GM21737 (cell line): ENCODE data around the gene SLC6A12.

ENCODE experiments used
- ATAC-seq: cut with Tn5 transposase; IDR thresholded peaks from one replicate; pipeline ENCODE4 v1.9.1; 2021; ENCODE audit warnings: mild to moderate bottlenecking, moderate library complexity; ENCODE audit not compliant: unreplicated experiment

Gene SLC6A12

GRCh38 chr12:214003-214741, at the start of gene SLC6A12:
Gene SLC6A12, minus strand, starts transcription at chr12:214157. Its CDS starts 4,171 bp downstream, at chr12:209986.
- no peak for ATAC-seq

- ATAC-seq: no peak
Measured at GRCh38 chr12:263574-263973, 49.6 kb upstream of the SLC6A12 start.

GRCh38 chr12:262817-263216, 48.9 kb upstream of the SLC6A12 start, which contains the start of gene SLC6A13:
Gene SLC6A13, minus strand, starts transcription at chr12:262836. Its CDS starts 2,784 bp downstream, at chr12:260052.
- ATAC-seq: no peak

GRCh38 chr12:262113-262512, 48.2 kb upstream of the SLC6A12 start:
- ATAC-seq: no peak

- no peak for ATAC-seq
Measured at GRCh38 chr12:257521-258321, 43.8 kb upstream of the SLC6A12 start.

GRCh38 chr12:256958-257357, 43.0 kb upstream of the SLC6A12 start:
- no peak for ATAC-seq

- ATAC-seq: no peak
Measured at GRCh38 chr12:256225-256624, 42.3 kb upstream of the SLC6A12 start.

- ATAC-seq: no peak
Measured at GRCh38 chr12:254912-255311, 41.0 kb upstream of the SLC6A12 start.

GRCh38 chr12:254039-254438, 40.1 kb upstream of the SLC6A12 start:
- no peak for ATAC-seq

- no peak for ATAC-seq
Measured at GRCh38 chr12:253116-253831, 39.3 kb upstream of the SLC6A12 start.

GRCh38 chr12:252636-253035, 38.7 kb upstream of the SLC6A12 start:
- ATAC-seq: no peak

- no peak for ATAC-seq
Measured at GRCh38 chr12:247271-247670, 33.3 kb upstream of the SLC6A12 start.

GRCh38 chr12:243381-243780, 29.4 kb upstream of the SLC6A12 start:
- ATAC-seq: no peak

GRCh38 chr12:242496-242895, 28.5 kb upstream of the SLC6A12 start:
- ATAC-seq: no peak

- no peak for ATAC-seq
Measured at GRCh38 chr12:241266-241665, 27.3 kb upstream of the SLC6A12 start.

- ATAC-seq: no peak
Measured at GRCh38 chr12:240566-240965, 26.6 kb upstream of the SLC6A12 start.

GRCh38 chr12:238736-239398, 24.9 kb upstream of the SLC6A12 start:
- no peak for ATAC-seq

GRCh38 chr12:238116-238515, 24.2 kb upstream of the SLC6A12 start:
- no peak for ATAC-seq

- ATAC-seq: no peak
Measured at GRCh38 chr12:237026-237815, 23.3 kb upstream of the SLC6A12 start.

GRCh38 chr12:236445-236844, 22.5 kb upstream of the SLC6A12 start:
- no peak for ATAC-seq
